HepG2 (cell line): Measurements from ENCODE around the gene CPNE4. TPM values are rescaled to one million over a fixed set of nuclear protein-coding genes. Genes with fewer than 3 reads are reported as not detected.

Source experiments
- ATAC-seq: fragments of 200-7000 bp; cut with Tn5 transposase; 3 replicates; pipeline ENCODE4 v1.9.1; 2020; ENCODE audit warnings: mild to moderate bottlenecking, moderate library complexity
- BruUV-seq: library from RNA; stranded (reverse); fragments of 400-500 nt; replicated peaks from 2 replicates; lab custom pipeline; 2021; lab: Mats Ljungman, UMichigan
- CTCF ChIA-PET: fragments of 300-600 bp; formaldehyde crosslinking; extraction: SDS; loops from one replicate; lab custom pipeline; 2021; ENCODE audit warnings: low total read pairs, inconsistent platforms, low intra/inter-chr PET ratio; lab: Yijun Ruan, JAX
- POLR2A ChIA-PET: fragments of 350-600 bp; sonication (Branson Sonifier 250); formaldehyde crosslinking; loops from one replicate; lab custom pipeline; 2020; ENCODE audit warnings: antibody characterized with exemption, inconsistent platforms; lab: Yijun Ruan, JAX
- DNase-seq: peaks from one replicate; pipeline ENCODE4 v3.0.0-alpha.2; 2015; ENCODE audit warnings: low spot score
- FAIRE-seq: peaks from 3 replicates; lab custom pipeline; 2011; peaks lifted over from hg19 to GRCh38; lab: Jason Lieb, UNC
- H2AFZ ChIP-seq: one replicate; pipeline ENCODE4 v1.6.1; 2011; ENCODE audit warnings: low read length, inconsistent platforms
- H3K27ac ChIP-seq: fragments of 300-600 bp; 3 replicates; pipeline ENCODE4 v1.8.0; 2011; ENCODE audit warnings: mixed run types, mild to moderate bottlenecking, mixed read lengths, low read length, inconsistent platforms; ENCODE audit not compliant: insufficient read depth; ENCODE audit errors: extremely low read length
- H3K27me3 ChIP-seq, 2 experiments: fragments of 200-600 bp in 1 of 2; 2 replicates in 1 of 2; 3 replicates in 1 of 2; pipeline versions ENCODE4 v1.6.0 to v1.8.0; 2011; ENCODE audit warnings: low read length in 2 of 2, mild to moderate bottlenecking in 2 of 2, moderate library complexity in 2 of 2, inconsistent platforms in 1 of 2; ENCODE audit not compliant: insufficient read depth in 2 of 2, control insufficient read depth in 1 of 2
- H3K36me3 ChIP-seq, 2 experiments: fragments of 200-600 bp in 1 of 2; replicated peaks in 1 of 2; 2 replicates in 1 of 2; 3 replicates in 1 of 2; pipeline versions ENCODE4 v1.5.1 to v1.8.0; 2011; ENCODE audit warnings: low read length in 2 of 2, inconsistent platforms in 1 of 2; ENCODE audit not compliant: insufficient read depth in 2 of 2, control insufficient read depth in 1 of 2
- H3K4me1 ChIP-seq: 2 replicates; pipeline ENCODE4 v1.5.1; 2012; ENCODE audit warnings: low read length, inconsistent platforms; ENCODE audit not compliant: insufficient read depth
- H3K4me2 ChIP-seq: 2 replicates; pipeline ENCODE4 v1.6.0; 2011; ENCODE audit warnings: low read depth, low read length, inconsistent platforms
- H3K4me3 ChIP-seq, 3 experiments: fragments of 200-600 bp in 1 of 3; sonication (generic), shearing (Covaris generic) in 1 of 3; replicated peaks in 1 of 3; 2 replicates each; pipeline ENCODE4 v1.5.1; 2011 to 2016; ENCODE audit warnings: low read length in 3 of 3, inconsistent platforms in 2 of 3, low read depth in 2 of 3, mild to moderate bottlenecking in 2 of 3, control low read depth in 1 of 3, mixed read lengths in 1 of 3; ENCODE audit not compliant: insufficient read depth in 1 of 3
- H3K79me2 ChIP-seq: one replicate; pipeline ENCODE4 v1.6.1; 2011; ENCODE audit warnings: low read length, inconsistent platforms; ENCODE audit not compliant: insufficient read depth
- H3K9ac ChIP-seq: 2 replicates; pipeline ENCODE4 v1.6.0; 2011; ENCODE audit warnings: mild to moderate bottlenecking, low read depth, low read length, inconsistent platforms; ENCODE audit not compliant: insufficient read depth
- H3K9me3 ChIP-seq: 2 replicates; pipeline ENCODE4 v1.5.1; 2012; ENCODE audit warnings: mild to moderate bottlenecking, low read length
- H4K20me1 ChIP-seq: 2 replicates; pipeline ENCODE4 v1.6.0; 2011; ENCODE audit warnings: inconsistent platforms, mild to moderate bottlenecking, low read length, moderate library complexity; ENCODE audit not compliant: insufficient read depth
- HOXA5 ChIP-seq: sonication (generic); formaldehyde crosslinking; IDR thresholded peaks from 2 replicates; pipeline ENCODE4 v1.4.0; 2020; ENCODE audit warnings: missing genetic modification reagents
- KAT2B ChIP-seq: fragments of 150-350 bp; IDR thresholded peaks from 2 replicates; pipeline ENCODE4 v1.6.1; 2014; ENCODE audit warnings: low read depth, low read length, borderline replicate concordance
- MTA1 ChIP-seq: sonication (generic); formaldehyde crosslinking; IDR thresholded peaks from 2 replicates; pipeline ENCODE4 v1.4.0; 2020; ENCODE audit warnings: missing genetic modification reagents, mild to moderate bottlenecking, borderline replicate concordance
- NFKB2 ChIP-seq: sonication (generic); formaldehyde crosslinking; IDR thresholded peaks from 2 replicates; pipeline ENCODE4 v1.4.0; 2020; ENCODE audit warnings: missing genetic modification reagents, borderline replicate concordance
- NR1H2 ChIP-seq: sonication (generic); formaldehyde crosslinking; IDR thresholded peaks from 2 replicates; pipeline ENCODE4 v1.8.1; 2022; ENCODE audit warnings: low read depth, missing genetic modification reagents, borderline replicate concordance
- NR2F1 ChIP-seq, 2 experiments: fragments of 450-650 bp in 1 of 2; formaldehyde crosslinking in 1 of 2; IDR thresholded peaks; 2 replicates each; pipeline versions ENCODE4 v1.5.0 to v1.6.1; 2016 to 2020; ENCODE audit warnings: mild to moderate bottlenecking in 1 of 2, missing compliant biosample characterization in 1 of 2, missing genetic modification reagents in 1 of 2, moderate library complexity in 1 of 2
- NR2F6 ChIP-seq, 2 experiments: IDR thresholded peaks; 2 replicates each; pipeline ENCODE4 v1.6.1; 2016; ENCODE audit warnings: antibody characterized with exemption in 1 of 2, mild to moderate bottlenecking in 1 of 2
- RNF2 ChIP-seq: fragments of 450-650 bp; conservative IDR thresholded peaks from 2 replicates; pipeline ENCODE4 v1.6.1; 2016; ENCODE audit warnings: low read depth
- SALL1 ChIP-seq: sonication (generic); formaldehyde crosslinking; IDR thresholded peaks from 2 replicates; pipeline ENCODE4 v1.8.0; 2022; ENCODE audit warnings: mild to moderate bottlenecking, missing genetic modification reagents
- SAP130 ChIP-seq: IDR thresholded peaks from 2 replicates; pipeline ENCODE4 v1.6.1; 2016; ENCODE audit warnings: low read depth
- SRY ChIP-seq: sonication (generic); formaldehyde crosslinking; IDR thresholded peaks from 2 replicates; pipeline ENCODE4 v1.8.0; 2022; ENCODE audit warnings: mild to moderate bottlenecking, missing genetic modification reagents
- ZBTB8A ChIP-seq: sonication (generic); formaldehyde crosslinking; IDR thresholded peaks from 2 replicates; pipeline ENCODE4 v1.4.0; 2020; ENCODE audit warnings: mild to moderate bottlenecking, low read depth, missing genetic modification reagents, borderline replicate concordance
- ZFP91 ChIP-seq: sonication (generic); formaldehyde crosslinking; IDR thresholded peaks from 2 replicates; pipeline ENCODE4 v1.9.0; 2022; ENCODE audit warnings: missing genetic modification reagents, mild to moderate bottlenecking, borderline replicate concordance
- ZKSCAN1 ChIP-seq: fragments of 150-350 bp; IDR thresholded peaks from 2 replicates; pipeline ENCODE4 v1.6.1; 2014; ENCODE audit warnings: low read length
- ZKSCAN8 ChIP-seq: IDR thresholded peaks from 2 replicates; pipeline ENCODE4 v1.6.1; 2016; ENCODE audit warnings: borderline replicate concordance, missing genetic modification reagents, missing compliant biosample characterization
- ZNF124 ChIP-seq: sonication (generic); formaldehyde crosslinking; IDR thresholded peaks from 2 replicates; pipeline ENCODE4 v1.4.0; 2020; ENCODE audit warnings: missing genetic modification reagents
- ZNF143 ChIP-seq: sonication (generic); formaldehyde crosslinking; IDR thresholded peaks from 2 replicates; pipeline ENCODE4 v1.4.0; 2020; ENCODE audit warnings: missing genetic modification reagents
- ZNF34 ChIP-seq: sonication (generic); formaldehyde crosslinking; IDR thresholded peaks from 2 replicates; pipeline ENCODE4 v1.4.0; 2020; ENCODE audit warnings: mild to moderate bottlenecking, missing genetic modification reagents, borderline replicate concordance
- ZNF432 ChIP-seq: sonication (generic); formaldehyde crosslinking; IDR thresholded peaks from 2 replicates; pipeline ENCODE4 v1.5.0; 2020; ENCODE audit warnings: missing genetic modification reagents, mild to moderate bottlenecking, borderline replicate concordance
- in situ Hi-C: cut with HindIII; loops from 2 replicates; pipeline ENCODE4 v1.10.0; 2017; ENCODE audit warnings: low pct_unique_long_range_greater_than_20kb; ENCODE audit not compliant: extremely low pct_ligation_motif_present
- intact Hi-C: fragments of 100-400 bp; cut with micrococcal nuclease; formaldehyde crosslinking; loops from one replicate; pipeline ENCODE4 v1.10.0; 2022; ENCODE audit not compliant: unreplicated experiment
- polyA plus RNA-seq, 8 experiments: library from polyadenylated mRNA; depleted of rRNA in 3 of 8; stranded (reverse) in 7 of 8; unstranded in 1 of 8; fragments of >200 nt; fragmentation: Illumina TruSeq in 4 of 8; extraction: Trizol in 4 of 8; gene quantifications; 2 replicates each; pipeline versions ENCODE4 v1.2.1 to v1.2.3, GENCODE V29; 2011 to 2016; ENCODE audit warnings: low read depth in 4 of 8, missing spikeins in 1 of 8, mixed read lengths in 1 of 8; ENCODE audit not compliant: insufficient read depth in 1 of 8
- total RNA-seq, 5 experiments: library from RNA; depleted of rRNA; stranded (reverse); fragments of >200 nt; fragmentation: Illumina TruSeq; extraction: Trizol; gene quantifications; 2 replicates each; pipeline ENCODE4 v1.2.3, GENCODE V29; 2016; ENCODE audit warnings: low read depth in 1 of 5

CPNE4 gene
- total and polyA plus RNA-seq, 2 of the 13 experiments (the other 11 are each of a cell fraction or from before 2014, with no cell fraction given), result not detected

DNA sequence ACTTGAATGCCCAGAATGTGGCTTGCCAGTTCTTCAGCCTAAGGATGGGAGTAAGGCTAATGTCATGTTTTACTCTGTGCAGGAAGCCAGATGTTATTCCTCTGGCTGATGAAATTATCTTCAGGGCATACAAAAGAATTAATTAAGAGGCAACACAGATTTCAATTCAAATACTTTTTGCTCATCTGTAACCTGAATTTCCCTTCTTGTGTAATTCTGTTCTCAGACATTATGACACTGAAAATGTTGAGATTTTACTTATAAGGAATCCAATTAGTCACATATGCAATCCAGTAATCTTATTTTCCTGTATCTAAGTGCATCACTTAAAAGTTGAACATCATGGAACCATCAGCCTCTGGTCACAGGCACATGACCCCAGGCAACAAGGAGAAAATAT lies 136.5 kb downstream of the CPNE4 start:
- in situ Hi-C loops (no loop called here), intact Hi-C loops (no loop called here)
- ChIA-PET POLR2A (no interaction called here), CTCF (no interaction called here)
- DNase-seq (no peak), FAIRE-seq (no peak), ATAC-seq (no peak)
- TF ChIP-seq SRY (CRISPR knock-in tag) (no peak), ZKSCAN1 (no peak), SALL1 (CRISPR knock-in tag) (no peak), ZNF432 (CRISPR knock-in tag) (no peak), ZBTB8A (CRISPR knock-in tag) (no peak), ZKSCAN8 (no peak), NR2F6 (IDR thresholded peaks at IDR 0.05) (no peak), NR2F6 (CRISPR knock-in tag; IDR thresholded peaks at IDR 0.05) (no peak), ZNF34 (CRISPR knock-in tag) (no peak), NFKB2 (no peak), SAP130 (no peak), ZFP91 (CRISPR knock-in tag) (no peak), RNF2 (no peak), ZNF143 (CRISPR knock-in tag) (no peak), MTA1 (CRISPR knock-in tag) (no peak), KAT2B (no peak), NR1H2 (CRISPR knock-in tag) (no peak), HOXA5 (CRISPR knock-in tag) (no peak), ZNF124 (no peak), NR2F1 (CRISPR knock-in tag; IDR thresholded peaks at IDR 0.05) (no peak)
- Histone ChIP-seq H3K27me3 (0 out of 5 replicates have a peak, but pooled peaks cover 0 to 3% of the 10 kb centered on the region in 2 experiments), H3K27ac (no peak overlapping the region), H3K9ac (no peak overlapping the region), H3K79me2 (no peaks in the 10 kb centered on the region), H3K36me3 (no peaks in the 10 kb centered on the region), H3K4me3 (no peak overlapping the region), H2AFZ (no peak overlapping the region), H3K4me1 (peaks cover under 1% of the 10 kb centered on the region; the same call in 1 of the 2 replicates), H3K9me3 (no peaks in the 10 kb centered on the region), H3K4me2 (no peak overlapping the region), H4K20me1 (no peaks in the 10 kb centered on the region)
- no TSS peak for BruUV-seq
